Heart left ventricle (tissue), 16 donors: ENCODE measurements around the gene ZCCHC13. TPM values are rescaled to one million over a fixed set of nuclear protein-coding genes. Genes with fewer than 3 reads are reported as not detected.

ENCODE experiments used
- ATAC-seq, 4 donors: fragments of 200-7000 bp; cut with Tn5 transposase; one replicate each; pipeline ENCODE4 v1.9.1; 2020 to 2022; ENCODE audit warnings: moderate library complexity in 4 of 4, mild to moderate bottlenecking in 3 of 4, moderate number of reproducible peaks in 1 of 4
- DNase-seq, 5 donors: peaks; one replicate each; pipeline ENCODE4 v3.0.0-alpha.2; 2020
- H3K27ac ChIP-seq, 12 donors: fragments of 200-600 bp; sonication (generic) in 4 of 12; one replicate each; pipeline versions ENCODE4 v1.5.0 to v1.8.0; 2016 to 2022; ENCODE audit warnings: mild to moderate bottlenecking in 2 of 12
- H3K27me3 ChIP-seq, 9 donors: fragments of 200-600 bp; sonication (generic) in 2 of 9; one replicate each; pipeline versions ENCODE4 v1.5.1 to v1.8.0; 2016 to 2022; ENCODE audit warnings: mild to moderate bottlenecking in 3 of 9
- H3K36me3 ChIP-seq, 9 donors: fragments of 200-600 bp; sonication (generic) in 2 of 9; one replicate each; pipeline versions ENCODE4 v1.5.0 to v1.8.0; 2018 to 2022; ENCODE audit warnings: mild to moderate bottlenecking in 2 of 9
- H3K4me1 ChIP-seq, 12 donors: fragments of 200-600 bp; sonication (generic) in 4 of 12; one replicate each; pipeline versions ENCODE4 v1.5.0 to v1.8.0; 2016 to 2022; ENCODE audit warnings: mild to moderate bottlenecking in 3 of 12
- H3K4me3 ChIP-seq, 12 donors: fragments of 200-600 bp; sonication (generic) in 4 of 12; one replicate each; pipeline versions ENCODE4 v1.5.0 to v1.8.0; 2017 to 2022; ENCODE audit warnings: mild to moderate bottlenecking in 9 of 12, moderate library complexity in 4 of 12
- H3K9me3 ChIP-seq, 12 donors: fragments of 200-600 bp; sonication (generic) in 4 of 12; one replicate each; pipeline versions ENCODE4 v1.5.0 to v1.8.0; 2016 to 2022; ENCODE audit warnings: mild to moderate bottlenecking in 1 of 12
- POLR2A ChIP-seq, 2 donors: fragments of 450-650 bp; IDR thresholded peaks; one replicate each; pipeline ENCODE4 v1.6.1; 2017; ENCODE audit warnings: antibody characterized with exemption in 2 of 2, mild to moderate bottlenecking in 2 of 2, moderate library complexity in 2 of 2
- WGBS, 4 donors: extraction: QIAGEN DNeasy Blood & Tissue Kit in 2 of 4; methylation state at CpG; one replicate each; pipeline versions ENCODE4 v1.1.5 to v1.1.7; 2013 to 2018; 5-methylcytosine and 5-hydroxymethylcytosine counted together
- intact Hi-C, 10 donors: fragments of 100-400 bp; cut with DNase I; formaldehyde crosslinking; loops; one replicate each; pipeline versions ENCODE4 v1.11.1 to v1.14.2; 2022
- polyA plus RNA-seq, 2 donors: library from polyadenylated mRNA; stranded (reverse); fragments of 200-250 nt; gene quantifications; one replicate each; pipeline ENCODE4 v1.2.3, GENCODE V29; 2013
- total RNA-seq, 9 donors: library from RNA; depleted of rRNA in 2 of 9; stranded (reverse); fragments of >200 nt in 2 of 9; fragmentation: NEBNext Ultra II Directional in 3 of 9; extraction: Animal tissue kit (Norgen Biotek cat#: 25700) in 3 of 9; gene quantifications; one replicate each; pipeline versions ENCODE4 v1.1.0 to v1.2.4, GENCODE V29; 2016 to 2023
- TF ChIP-seq, protein P1 (sequence below), 12 donors: fragments of 200-600 bp; sonication (generic) in 4 of 12; IDR thresholded peaks; one replicate each; pipeline versions ENCODE4 v1.5.0 to v1.8.0; 2018 to 2022; ENCODE audit warnings: antibody characterized with exemption in 12 of 12, mild to moderate bottlenecking in 5 of 12
- donor health status: ischemic (EF 13 %, LVEDD 7.1; RV severe dilation, severe dysfunction).
- donor health status: healthy with polysubstance abuse.
- donor health status: DM: no; HTN: yes; CAD: no.
- donor health status: DM: no; HTN: no; CAD: no.
- donor health status: ischemic (EF 25% LVEDD 6.9; RV normal size, moderate dysfunction).
- donor health status: ischemic (EF 25% LVEDD 5.7; RV mildly dilated, moderate dysfunction).
- donor health status: healthy.
- donor health status: DM: yes; HTN: yes; CAD: no.
- donor health status: ischemic (EF 35%, LVEDD 5.7; RV mildly dilated, moderate dysfunction).
- donor health status: nonischemic (EF 11% LVEDD 7.7; RV severe dilation, severe dysfunction).
- donor health status: DM: yes; HTN: yes; CAD: no.
- donor health status: PGD.
- donor health status: ischemic (EF 29% LVEDD 5.4; RV normal size, mild dysfunction).
- donor health status: nonischemic (EF 23%, LVEDD 6.1; RV moderate dilation, normal function).

ZCCHC13 gene
- total and polyA plus RNA-seq, 11 donors, result not detected

DNA sequence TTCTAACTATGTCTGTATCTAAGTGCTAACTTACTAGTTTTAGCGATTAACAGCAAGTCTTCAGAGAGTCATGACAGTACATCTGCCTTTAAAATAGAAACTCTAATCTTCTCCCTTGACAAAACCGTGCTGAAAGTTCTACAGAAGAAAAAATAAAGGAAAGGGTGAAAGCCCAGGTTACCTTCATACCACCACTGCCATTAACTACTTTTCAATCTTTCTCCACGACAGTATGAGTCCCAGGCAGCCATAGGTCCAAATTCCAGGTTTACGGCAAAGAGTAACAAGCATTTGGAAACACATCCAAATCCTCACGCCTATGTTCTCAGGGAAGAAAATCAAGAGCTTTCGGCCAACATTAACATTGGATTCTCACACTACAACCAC is 12.4 kb upstream of the ZCCHC13 start:
- H3K27ac ChIP-seq, result peak overlapping the region; percentile 78 to 94 (median 91)
- 0 to 32% (median 13%) methylated on average over 6 of the region's 6 CpGs for WGBS, 4 donors

DNA sequence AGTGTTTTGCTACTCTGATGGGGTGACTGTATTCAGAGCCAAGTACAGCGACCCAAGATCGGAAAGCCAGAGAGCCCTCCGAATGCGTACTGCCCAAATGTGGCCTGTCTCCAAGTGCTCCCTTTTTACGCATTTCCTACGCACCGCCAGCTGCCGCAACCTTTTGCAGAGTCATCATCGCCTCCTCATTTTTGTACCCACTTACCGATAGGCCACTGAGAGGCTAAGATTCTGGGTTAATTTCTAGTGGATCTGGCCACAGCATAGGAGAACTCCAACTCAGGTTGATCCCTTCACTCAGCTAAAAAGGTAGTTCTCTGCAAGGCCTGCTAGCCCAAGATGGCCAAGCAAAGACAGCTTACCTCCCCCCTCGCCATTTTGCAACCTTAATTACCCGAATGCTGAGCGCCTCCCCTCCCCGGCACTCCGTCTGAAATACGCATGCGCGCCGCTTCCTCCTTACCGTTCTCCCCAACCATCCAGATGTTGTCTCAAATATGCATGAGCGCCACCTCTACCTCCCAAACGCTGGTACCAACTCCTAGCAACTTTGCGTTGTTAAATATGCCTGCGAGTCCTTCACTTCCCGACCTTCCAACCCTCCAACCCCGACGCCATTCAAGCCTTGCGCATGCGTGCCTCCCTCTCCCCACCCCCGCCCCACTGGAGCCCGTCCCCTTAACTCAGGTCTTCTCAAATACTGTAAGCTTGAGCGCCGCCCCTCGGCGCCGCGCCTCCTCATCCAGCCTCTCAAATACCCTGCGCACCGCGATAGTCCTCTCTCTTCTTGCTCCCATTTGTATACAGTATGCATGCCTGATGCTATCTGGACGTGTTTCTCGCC is 11.8 kb upstream of the ZCCHC13 start:
- Histone ChIP-seq H3K36me3 (peaks cover 0 to 1% (median 0%) of the 10 kb centered on the region in 9 donors), H3K4me1 (peaks cover 0 to 25% (median 10%) of the 10 kb centered on the region in 12 donors), H3K9me3 (no peaks in the 10 kb centered on the region), H3K27me3 (peaks cover 0 to 5% (median 0%) of the 10 kb centered on the region in 9 donors), H3K27ac (peak overlapping the region; percentile 78 to 94 (median 91)), H3K4me3 (peak overlapping the region; percentile 45 to 84 (median 68))
- 0 to 27% (median 13%) methylated on average over 41 to 42 of the region's 42 CpGs for WGBS, 4 donors
- ATAC-seq (peak; percentile 94 to 96 (median 95)), DNase-seq (peak; percentile 85 to 93 (median 89))
- intact Hi-C loops, result loop anchor here in 3 of 10 donors (2.0 to 5.0 kb wide), 4 partner anchors 50 to 245 kb away; partner anchors contain the start of gene SLC16A2 (in 1 of the 3)
- peak in 1 of 2 donors; percentile 61 for TF ChIP-seq POLR2A (IDR thresholded peaks at IDR 0.05)
- TF ChIP-seq, protein P1, sequence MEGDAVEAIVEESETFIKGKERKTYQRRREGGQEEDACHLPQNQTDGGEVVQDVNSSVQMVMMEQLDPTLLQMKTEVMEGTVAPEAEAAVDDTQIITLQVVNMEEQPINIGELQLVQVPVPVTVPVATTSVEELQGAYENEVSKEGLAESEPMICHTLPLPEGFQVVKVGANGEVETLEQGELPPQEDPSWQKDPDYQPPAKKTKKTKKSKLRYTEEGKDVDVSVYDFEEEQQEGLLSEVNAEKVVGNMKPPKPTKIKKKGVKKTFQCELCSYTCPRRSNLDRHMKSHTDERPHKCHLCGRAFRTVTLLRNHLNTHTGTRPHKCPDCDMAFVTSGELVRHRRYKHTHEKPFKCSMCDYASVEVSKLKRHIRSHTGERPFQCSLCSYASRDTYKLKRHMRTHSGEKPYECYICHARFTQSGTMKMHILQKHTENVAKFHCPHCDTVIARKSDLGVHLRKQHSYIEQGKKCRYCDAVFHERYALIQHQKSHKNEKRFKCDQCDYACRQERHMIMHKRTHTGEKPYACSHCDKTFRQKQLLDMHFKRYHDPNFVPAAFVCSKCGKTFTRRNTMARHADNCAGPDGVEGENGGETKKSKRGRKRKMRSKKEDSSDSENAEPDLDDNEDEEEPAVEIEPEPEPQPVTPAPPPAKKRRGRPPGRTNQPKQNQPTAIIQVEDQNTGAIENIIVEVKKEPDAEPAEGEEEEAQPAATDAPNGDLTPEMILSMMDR (IDR thresholded peaks at IDR 0.05), result peak in 6 of 12 donors; percentile 13 to 50 (median 22)

More for the DNA sequence above, 12.4 kb upstream of the ZCCHC13 start:
- no peak for ATAC-seq
- H3K4me1 ChIP-seq, result peaks cover 0 to 29% (median 11%) of the 10 kb centered on the region in 12 donors
- intact Hi-C loops, result loop anchor here in 3 of 10 donors (5.0 kb wide), 3 partner anchors 51 to 246 kb away; partner anchors contain the start of gene SLC16A2 (in 1 of the 3)
- peaks cover 0 to 5% (median 0%) of the 10 kb centered on the region in 9 donors for H3K27me3 ChIP-seq
- peak overlapping the region; percentile 45 to 84 (median 68) for H3K4me3 ChIP-seq
- DNase-seq, result no peak
- TF ChIP-seq, protein P1 (IDR thresholded peaks at IDR 0.05), result no peak
- TF ChIP-seq POLR2A (IDR thresholded peaks at IDR 0.05), result no peak
- H3K9me3 ChIP-seq, result no peaks in the 10 kb centered on the region
- H3K36me3 ChIP-seq, result peaks cover 0 to 8% (median 0%) of the 10 kb centered on the region in 9 donors

DNA sequence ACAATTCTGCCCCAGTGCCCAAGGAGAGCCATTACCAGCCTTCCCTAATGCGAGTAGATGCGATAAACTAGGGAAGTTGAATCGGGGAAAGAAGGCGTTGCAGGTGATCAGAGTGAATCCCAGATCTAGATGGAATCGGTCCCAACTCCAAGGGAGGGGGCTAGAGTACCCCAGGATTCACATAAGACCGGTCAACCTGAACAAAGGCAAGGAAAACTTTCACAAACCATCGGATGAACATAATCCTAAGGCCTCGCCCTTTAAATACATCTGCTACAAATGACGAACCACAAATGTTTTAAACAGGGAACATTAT is 11.2 kb upstream of the ZCCHC13 start:
- intact Hi-C loops, result loop anchor here in 3 of 10 donors (2.0 to 5.0 kb wide), 4 partner anchors 50 to 245 kb away; partner anchors contain the start of gene SLC16A2 (in 1 of the 3)
- TF ChIP-seq, protein P1 (IDR thresholded peaks at IDR 0.05), result peak in 1 of 12 donors; percentile 3
- TF ChIP-seq POLR2A (IDR thresholded peaks at IDR 0.05), result no peak
- no peak for DNase-seq
- peaks cover 0 to 19% (median 8%) of the 10 kb centered on the region in 12 donors for H3K4me1 ChIP-seq
- peak overlapping the region; percentile 78 to 94 (median 91) for H3K27ac ChIP-seq
- H3K36me3 ChIP-seq, result no peaks in the 10 kb centered on the region
- peaks cover 0 to 5% (median 0%) of the 10 kb centered on the region in 9 donors for H3K27me3 ChIP-seq
- no peaks in the 10 kb centered on the region for H3K9me3 ChIP-seq
- WGBS, 4 donors, result 0 to 22% (median 8%) methylated on average over 9 of the region's 9 CpGs
- peak in 2 of 4 donors; percentile 1 to 5 for ATAC-seq
- peak overlapping the region; percentile 45 to 84 (median 68) for H3K4me3 ChIP-seq
